Measurements from ENCODE around the gene BCAR3. TPM values are rescaled to one million over a fixed set of nuclear protein-coding genes. Genes with fewer than 3 reads are reported as not detected.

Gene BCAR3
- total RNA-seq, 1 experiment from 2014 or later, result 9.3 TPM

GRCh38 chr1:93659822-93660503 lies 21.7 kb downstream of the BCAR3 start:
- Mint-ChIP-seq H3K9me3 (ENCODE audit: unreplicated experiment) (no peaks in the 10 kb centered on the region), H3K27ac (ENCODE audit: unreplicated experiment) (no peak overlapping the region), H3K4me3 (ENCODE audit: unreplicated experiment) (no peak overlapping the region), H3K36me3 (ENCODE audit: insufficient read depth, unreplicated experiment) (no peaks in the 10 kb centered on the region), H3K27me3 (ENCODE audit: insufficient read depth, unreplicated experiment) (no peaks in the 10 kb centered on the region), H3K4me1 (ENCODE audit: low read depth, unreplicated experiment) (peaks cover 13% of the 10 kb centered on the region)
- TF ChIP-seq, protein P1, sequence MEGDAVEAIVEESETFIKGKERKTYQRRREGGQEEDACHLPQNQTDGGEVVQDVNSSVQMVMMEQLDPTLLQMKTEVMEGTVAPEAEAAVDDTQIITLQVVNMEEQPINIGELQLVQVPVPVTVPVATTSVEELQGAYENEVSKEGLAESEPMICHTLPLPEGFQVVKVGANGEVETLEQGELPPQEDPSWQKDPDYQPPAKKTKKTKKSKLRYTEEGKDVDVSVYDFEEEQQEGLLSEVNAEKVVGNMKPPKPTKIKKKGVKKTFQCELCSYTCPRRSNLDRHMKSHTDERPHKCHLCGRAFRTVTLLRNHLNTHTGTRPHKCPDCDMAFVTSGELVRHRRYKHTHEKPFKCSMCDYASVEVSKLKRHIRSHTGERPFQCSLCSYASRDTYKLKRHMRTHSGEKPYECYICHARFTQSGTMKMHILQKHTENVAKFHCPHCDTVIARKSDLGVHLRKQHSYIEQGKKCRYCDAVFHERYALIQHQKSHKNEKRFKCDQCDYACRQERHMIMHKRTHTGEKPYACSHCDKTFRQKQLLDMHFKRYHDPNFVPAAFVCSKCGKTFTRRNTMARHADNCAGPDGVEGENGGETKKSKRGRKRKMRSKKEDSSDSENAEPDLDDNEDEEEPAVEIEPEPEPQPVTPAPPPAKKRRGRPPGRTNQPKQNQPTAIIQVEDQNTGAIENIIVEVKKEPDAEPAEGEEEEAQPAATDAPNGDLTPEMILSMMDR (IDR thresholded peaks at IDR 0.05; ENCODE audit: insufficient read depth in 1 of 2, low read depth in 1 of 2, low read length in 1 of 2, severe bottlenecking in 1 of 2, unreplicated experiment in 1 of 2), result no peak
- Histone ChIP-seq H3K27me3 (replicated peaks; ENCODE audit: control insufficient read depth, insufficient read depth, low read length) (no peaks in the 10 kb centered on the region), H3K9me3 (no peaks in the 10 kb centered on the region), H3K36me3 (ENCODE audit: control insufficient read depth, insufficient read depth, low read length) (no peaks in the 10 kb centered on the region), H3K4me1 (peaks cover 29% of the 10 kb centered on the region), H3K4me3 (ENCODE audit: low read depth, low read length) (no peak overlapping the region)
- intact Hi-C loops (cut with micrococcal nuclease; ENCODE audit: unreplicated experiment), result no loop called here
- DNase-seq, result no peak
- POLR2A ChIA-PET, result no interaction called here
- CTCF ChIA-PET, result interaction anchor here (0.6 kb wide), 1 partner anchor 154 kb away, joined by 6 read pairs; no protein-coding TSS in a partner anchor
- no TSS peak for BruUV-seq (replicated peaks)

GRCh38 chr1:93658188-93658587 lies 23.4 kb downstream of the BCAR3 start:
- Mint-ChIP-seq H3K36me3 (ENCODE audit: insufficient read depth, unreplicated experiment) (no peaks in the 10 kb centered on the region), H3K4me3 (ENCODE audit: unreplicated experiment) (no peak overlapping the region), H3K27ac (ENCODE audit: unreplicated experiment) (no peak overlapping the region), H3K4me1 (ENCODE audit: low read depth, unreplicated experiment) (peaks cover 10% of the 10 kb centered on the region), H3K9me3 (ENCODE audit: unreplicated experiment) (no peaks in the 10 kb centered on the region), H3K27me3 (ENCODE audit: insufficient read depth, unreplicated experiment) (no peaks in the 10 kb centered on the region)
- CTCF ChIA-PET, result no interaction called here
- POLR2A ChIA-PET, result no interaction called here
- Histone ChIP-seq H3K4me3 (ENCODE audit: low read depth, low read length) (no peak overlapping the region), H3K4me1 (peaks cover 11% of the 10 kb centered on the region), H3K9me3 (no peaks in the 10 kb centered on the region), H3K36me3 (ENCODE audit: control insufficient read depth, insufficient read depth, low read length) (no peaks in the 10 kb centered on the region), H3K27me3 (replicated peaks; ENCODE audit: control insufficient read depth, insufficient read depth, low read length) (no peaks in the 10 kb centered on the region)
- BruUV-seq (replicated peaks), result no TSS peak
- intact Hi-C loops (cut with micrococcal nuclease; ENCODE audit: unreplicated experiment), result no loop called here
- TF ChIP-seq, protein P1 (IDR thresholded peaks at IDR 0.05; ENCODE audit: insufficient read depth in 1 of 2, low read depth in 1 of 2, low read length in 1 of 2, severe bottlenecking in 1 of 2, unreplicated experiment in 1 of 2), result no peak
- no peak for DNase-seq

GRCh38 chr1:93656491-93656890 lies 25.1 kb downstream of the BCAR3 start:
- H3K36me3 ChIP-seq (ENCODE audit: control insufficient read depth, insufficient read depth, low read length), result no peaks in the 10 kb centered on the region
- no peaks in the 10 kb centered on the region for H3K36me3 Mint-ChIP-seq (ENCODE audit: insufficient read depth, unreplicated experiment)

More at GRCh38 chr1:93656491-93656890, 25.1 kb downstream of the BCAR3 start:
- no peak overlapping the region for H3K4me3 ChIP-seq (ENCODE audit: low read depth, low read length)
- H3K4me1 ChIP-seq, result no peaks in the 10 kb centered on the region
- no peaks in the 10 kb centered on the region for H3K27me3 ChIP-seq (replicated peaks; ENCODE audit: control insufficient read depth, insufficient read depth, low read length)
- no TSS peak for BruUV-seq (replicated peaks)
- intact Hi-C loops (cut with micrococcal nuclease; ENCODE audit: unreplicated experiment), result no loop called here
- H3K9me3 ChIP-seq, result no peaks in the 10 kb centered on the region
- no peak overlapping the region for H3K27ac Mint-ChIP-seq (ENCODE audit: unreplicated experiment)
- ChIA-PET CTCF (no interaction called here), POLR2A (no interaction called here)
- no peak for DNase-seq
- H3K4me3 Mint-ChIP-seq (ENCODE audit: unreplicated experiment), result no peak overlapping the region
- TF ChIP-seq, protein P1 (IDR thresholded peaks at IDR 0.05; ENCODE audit: insufficient read depth in 1 of 2, low read depth in 1 of 2, low read length in 1 of 2, severe bottlenecking in 1 of 2, unreplicated experiment in 1 of 2), result no peak
- no peaks in the 10 kb centered on the region for H3K27me3 Mint-ChIP-seq (ENCODE audit: insufficient read depth, unreplicated experiment)
- no peaks in the 10 kb centered on the region for H3K4me1 Mint-ChIP-seq (ENCODE audit: low read depth, unreplicated experiment)
- H3K9me3 Mint-ChIP-seq (ENCODE audit: unreplicated experiment), result no peaks in the 10 kb centered on the region

Measured in Caco-2 (cell line).